Activated CD4-positive, CD25-positive, alpha-beta regulatory T cell (primary cell): ENCODE results near the gene ANGEL1.
A peak's percentile ranks its signal among the peaks of the same experiment; 100 is the strongest.

Experiments
- DNase-seq, 4 experiments: peaks; one replicate each; lab custom pipeline; 2025; lab: John Stamatoyannopoulos, UW

Gene ANGEL1

DNA sequence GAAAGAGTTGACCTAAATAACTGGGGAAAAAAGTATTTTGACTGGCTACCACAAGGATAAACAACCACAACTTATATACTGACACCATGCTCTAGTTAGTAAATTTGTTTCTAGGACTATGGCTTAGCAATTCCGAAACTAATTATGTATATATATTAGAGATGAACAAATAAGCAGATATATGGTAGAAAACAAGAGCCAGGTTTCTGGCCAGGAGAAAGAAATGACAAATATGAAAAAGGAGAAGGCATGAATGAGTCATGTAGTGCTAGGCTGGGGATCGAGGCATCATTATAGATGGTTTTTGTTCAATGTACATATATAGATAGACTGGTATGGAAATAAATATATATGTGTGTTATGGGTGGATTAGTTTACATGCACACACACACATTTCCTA, 8.0 kb upstream of the ANGEL1 start:
- no peak for DNase-seq

DNA sequence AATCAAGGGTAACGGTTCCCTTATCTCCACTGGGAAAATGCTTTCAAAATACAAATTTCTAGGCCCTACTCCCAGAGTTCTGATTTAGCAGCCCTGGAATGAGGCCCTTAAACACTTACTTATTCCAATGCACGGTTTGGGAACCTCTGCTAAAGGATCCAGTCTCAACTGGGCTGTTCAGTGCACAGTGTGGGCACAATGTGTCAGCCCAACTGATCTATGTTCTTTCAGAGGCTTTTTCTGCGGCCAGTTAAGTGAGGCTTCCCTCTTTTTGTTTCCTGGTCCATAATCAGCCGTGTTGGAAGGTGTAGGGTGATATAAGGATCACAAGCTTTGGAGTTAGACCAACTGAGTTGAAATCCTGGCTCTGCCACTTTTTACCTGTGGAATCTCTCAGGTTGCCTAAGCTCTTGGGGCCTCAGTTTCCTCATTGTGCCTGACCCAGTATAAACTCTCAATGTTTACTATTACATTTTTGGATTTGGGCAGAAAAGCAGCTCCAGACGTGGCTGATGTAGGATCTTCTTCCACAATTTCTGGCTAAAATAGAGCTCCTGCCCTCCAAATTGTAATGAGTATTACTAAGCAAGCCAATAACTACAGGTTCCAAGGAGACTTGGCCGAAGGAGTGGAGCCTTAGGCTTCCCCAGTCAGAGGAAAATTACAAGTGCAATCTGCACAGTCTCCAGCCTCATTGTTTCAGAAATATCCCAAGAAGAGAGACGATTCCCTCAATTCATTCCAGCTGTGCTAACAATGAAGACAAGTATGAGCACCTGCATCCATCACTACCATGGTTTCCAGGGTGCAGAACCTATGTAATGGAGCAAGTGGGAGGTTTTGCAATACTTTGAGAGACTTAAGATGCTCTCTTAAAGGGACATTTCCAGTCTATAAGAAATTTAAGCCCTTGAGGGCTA, 2.3 kb upstream of the ANGEL1 start:
- no peak for DNase-seq

GRCh38 chr14:76812093-76812421, 625 bp downstream of the ANGEL1 start:
- DNase-seq, result no peak

- DNase-seq, result no peak
Measured at GRCh38 chr14:76811561-76811960, 1.1 kb downstream of the ANGEL1 start.

GRCh38 chr14:76810953-76811400, 1.7 kb downstream of the ANGEL1 start:
- no peak for DNase-seq

DNA sequence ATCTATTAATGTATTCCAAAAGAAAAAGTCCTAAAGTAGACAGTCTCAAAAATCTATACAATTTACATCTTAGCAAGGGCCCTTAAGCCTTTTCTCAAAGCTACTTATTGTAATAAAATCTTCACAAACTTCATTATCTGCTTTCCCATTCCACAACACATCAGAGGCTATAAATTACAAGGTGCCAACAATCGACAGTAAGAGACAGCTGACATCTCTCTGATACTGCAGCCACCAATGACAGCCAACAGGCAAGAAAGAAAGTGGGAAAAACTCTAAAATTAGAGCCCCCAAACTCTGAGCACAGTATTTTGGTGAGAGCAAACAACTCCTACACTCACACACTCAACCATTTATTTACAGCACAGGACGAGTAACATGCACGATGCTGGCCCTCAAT, 2.2 kb downstream of the ANGEL1 start:
- DNase-seq, result no peak

- DNase-seq, result no peak
Measured at GRCh38 chr14:76808990-76809389, 3.7 kb downstream of the ANGEL1 start.

- no peak for DNase-seq
Measured at GRCh38 chr14:76808011-76808410, 4.7 kb downstream of the ANGEL1 start.

DNA sequence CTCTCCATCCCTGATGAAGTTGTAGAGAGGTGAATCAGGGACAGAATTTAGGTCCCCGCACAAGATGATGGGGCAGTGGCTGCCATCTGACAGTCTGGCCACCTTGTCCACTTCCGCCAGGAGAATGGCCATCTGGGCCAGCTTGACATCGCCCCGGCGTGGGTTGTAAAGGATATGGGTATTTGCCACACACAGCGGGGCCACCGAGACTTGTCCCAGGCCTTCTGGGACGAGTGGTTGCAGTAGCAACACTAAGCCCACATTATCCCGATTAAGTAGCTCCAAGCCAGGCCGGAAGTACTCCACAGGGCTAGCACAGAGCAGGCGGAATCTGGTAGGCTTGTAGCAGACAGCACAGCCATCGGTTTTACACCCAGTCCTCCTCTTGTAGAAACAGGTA, 6.2 kb downstream of the ANGEL1 start:
- DNase-seq, result no peak

DNA sequence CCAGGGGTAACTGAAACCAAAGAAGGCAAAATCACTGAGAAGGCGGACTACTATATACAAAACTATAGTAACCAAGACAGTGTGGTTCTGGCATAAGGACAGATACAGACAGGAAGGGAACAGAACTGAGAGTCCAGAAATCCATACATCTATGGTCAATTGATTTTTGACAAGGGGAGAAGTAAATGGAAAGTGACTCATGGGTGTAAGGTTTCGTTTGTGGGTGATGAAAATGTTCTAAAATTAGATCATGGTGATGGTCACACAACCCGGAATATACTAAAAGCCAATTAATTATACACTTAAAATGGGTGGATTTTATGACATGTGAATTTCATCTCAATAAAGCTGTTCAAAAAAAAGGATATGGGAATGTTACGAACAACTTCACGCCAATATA, 18.7 kb downstream of the ANGEL1 start:
- no peak for DNase-seq

GRCh38 chr14:76793324-76793723, 19.4 kb downstream of the ANGEL1 start:
- DNase-seq, result no peak

- DNase-seq, result no peak
Measured at GRCh38 chr14:76792422-76792821, 20.3 kb downstream of the ANGEL1 start.

DNA sequence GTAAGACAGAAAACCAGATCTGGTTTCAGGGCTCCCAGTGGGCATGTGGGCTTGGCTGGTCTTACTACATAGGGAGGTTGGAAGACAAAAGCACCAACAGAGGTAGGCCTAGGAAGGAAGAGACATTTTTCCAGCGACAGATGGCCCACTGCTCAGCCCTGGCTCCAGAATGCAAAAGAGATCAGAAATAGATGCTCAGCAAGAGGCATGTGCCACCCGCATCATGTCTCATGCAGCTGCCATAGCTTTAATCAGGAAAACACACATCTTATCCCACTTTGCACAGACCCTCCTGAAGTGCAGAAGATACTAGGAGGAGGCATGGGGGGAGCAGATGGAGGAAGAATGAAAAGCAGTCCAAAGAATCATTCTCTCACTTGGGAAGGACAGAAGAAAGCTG, 26.1 kb downstream of the ANGEL1 start:
- no peak for DNase-seq

DNA sequence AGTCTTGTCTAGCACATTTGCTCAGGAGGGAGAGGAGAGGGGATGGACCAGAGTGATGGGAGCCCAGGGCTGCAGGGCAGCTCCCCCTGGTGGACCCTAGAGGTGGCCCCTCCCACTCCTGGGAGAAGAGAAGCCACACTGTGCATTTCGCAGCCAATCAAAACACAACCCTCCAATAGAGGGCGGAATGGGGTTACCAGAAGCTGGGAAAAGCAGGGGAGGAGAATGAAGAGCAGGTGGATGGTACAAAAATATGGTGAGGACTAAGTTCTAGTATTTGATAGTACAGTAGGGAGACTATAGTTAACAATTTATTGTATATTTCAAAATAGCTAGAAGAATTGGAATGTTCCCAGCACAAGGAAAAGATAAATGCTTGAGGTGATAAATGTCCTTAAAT, 27.8 kb downstream of the ANGEL1 start:
- DNase-seq, result peak in 2 of 4 experiments; percentile 15 to 17

- DNase-seq, result no peak
Measured at GRCh38 chr14:76784266-76784874, 28.3 kb downstream of the ANGEL1 start.

DNA sequence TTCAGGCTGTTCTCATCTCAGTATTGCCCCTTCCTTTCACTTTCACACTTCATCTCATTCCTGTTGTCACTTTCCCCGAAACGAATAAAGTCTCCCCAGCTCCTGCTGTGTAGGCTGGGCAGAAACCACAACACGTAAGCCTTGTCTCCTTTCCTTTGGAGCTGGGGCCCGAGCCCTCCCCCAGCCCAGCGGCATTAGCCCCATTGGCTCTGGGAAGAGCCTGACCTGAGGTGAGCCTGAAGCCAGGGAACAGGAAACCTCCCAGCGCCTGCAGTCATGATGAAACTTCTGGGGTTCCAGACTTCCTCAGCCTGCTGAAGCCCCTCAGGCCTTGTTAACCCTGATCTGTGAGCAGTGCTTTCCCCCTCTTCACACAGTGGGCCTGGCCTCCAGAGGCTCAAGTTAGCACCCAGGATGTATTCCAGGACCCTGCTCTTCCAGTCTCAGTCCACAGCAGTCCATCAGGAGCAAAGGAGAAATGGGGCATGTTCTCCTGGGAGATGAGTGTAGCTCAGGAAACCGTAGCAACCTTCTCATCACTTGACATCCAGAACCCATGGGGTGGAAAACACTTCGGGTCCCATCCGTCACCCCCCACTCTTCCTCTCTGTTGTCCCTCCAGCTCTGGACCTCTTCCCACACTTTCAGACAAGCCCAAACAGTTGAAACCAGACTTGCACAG, 29.7 kb downstream of the ANGEL1 start:
- DNase-seq, result no peak

- DNase-seq, result no peak
Measured at GRCh38 chr14:76782115-76782884, 30.4 kb downstream of the ANGEL1 start.

DNA sequence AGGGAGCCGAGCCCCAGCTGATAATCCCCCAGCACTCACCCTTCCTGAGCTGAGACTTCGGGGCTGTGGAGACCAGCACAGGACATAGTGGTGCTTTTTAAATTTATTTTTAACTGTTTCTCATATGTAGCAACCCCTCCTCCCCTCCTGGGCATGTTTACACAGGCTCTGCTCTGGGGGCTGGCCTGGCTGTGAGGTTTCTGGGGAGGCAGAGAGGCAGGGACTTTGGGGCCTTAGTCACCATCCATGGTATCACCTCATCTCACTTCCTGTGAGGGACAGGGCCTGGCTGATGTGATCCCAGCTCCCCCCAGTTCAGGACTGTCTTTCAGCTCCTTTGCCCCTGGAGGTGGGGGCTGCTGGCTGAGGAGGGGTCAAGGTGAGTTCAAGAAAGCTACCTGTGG, 31.0 kb downstream of the ANGEL1 start:
- no peak for DNase-seq

- DNase-seq, result no peak
Measured at GRCh38 chr14:76780875-76781647, 31.6 kb downstream of the ANGEL1 start.

DNA sequence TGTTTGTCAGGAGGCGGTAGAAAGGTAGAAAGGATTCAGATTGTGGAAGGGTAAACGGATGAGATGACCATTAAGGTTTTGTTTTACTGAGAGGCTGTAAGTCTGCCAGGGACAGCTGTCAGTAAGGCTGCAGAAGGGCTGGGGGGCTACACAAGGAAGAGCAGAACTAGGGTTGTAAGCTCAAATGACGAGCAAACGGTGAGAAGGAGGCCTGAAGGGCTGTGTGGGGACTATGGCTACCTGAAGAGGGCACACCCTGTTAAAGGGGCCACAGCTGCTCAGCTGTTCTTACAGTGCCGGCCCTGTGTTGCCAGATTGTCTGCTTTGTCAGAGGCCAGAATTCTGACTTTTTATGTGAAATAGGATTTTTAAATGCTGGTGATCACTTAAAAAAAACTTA, 32.3 kb downstream of the ANGEL1 start:
- DNase-seq, result no peak

DNA sequence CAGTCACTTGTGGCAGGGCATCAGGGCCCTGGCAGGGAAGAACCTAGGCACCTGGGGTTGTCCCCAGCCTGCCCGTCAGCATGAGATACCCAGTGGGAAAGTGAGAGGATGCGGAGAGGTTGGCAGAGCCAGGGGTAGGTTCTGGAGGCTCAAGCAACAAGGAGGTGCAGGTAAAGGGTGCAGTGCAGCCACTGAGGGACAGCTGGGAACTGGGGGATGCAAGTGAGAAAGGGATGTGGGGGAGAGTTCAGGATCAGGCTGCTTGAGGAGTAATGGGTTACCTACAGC, 32.7 kb downstream of the ANGEL1 start:
- no peak for DNase-seq
